Glutamatergic neuron (in vitro differentiated cells): Measurements from ENCODE around the gene TMEM256. TPM values are rescaled to one million over a fixed set of nuclear protein-coding genes. Genes with fewer than 3 reads are reported as not detected.
"Not testable (repeated sequence)": the region's sequence is repeated elsewhere in the genome, so short reads cannot be mapped to it uniquely, and the experiment has no call there.

Experiments
- DNase-seq: peaks from one replicate; pipeline ENCODE4 v3.0.0; 2022
- H3K27ac Mint-ChIP-seq: one replicate; pipeline ENCODE4 v1.8.0; 2020; ENCODE audit warnings: mild to moderate bottlenecking, mixed read lengths, inconsistent platforms; ENCODE audit not compliant: unreplicated experiment
- H3K27me3 Mint-ChIP-seq: one replicate; pipeline ENCODE4 v1.8.0; 2020; ENCODE audit warnings: mild to moderate bottlenecking, moderate library complexity, mixed read lengths, inconsistent platforms; ENCODE audit not compliant: unreplicated experiment
- H3K36me3 Mint-ChIP-seq: one replicate; pipeline ENCODE4 v1.8.0; 2020; ENCODE audit warnings: mild to moderate bottlenecking, mixed read lengths, inconsistent platforms; ENCODE audit not compliant: unreplicated experiment
- H3K4me1 Mint-ChIP-seq: one replicate; pipeline ENCODE4 v1.8.0; 2020; ENCODE audit warnings: mild to moderate bottlenecking, low read depth, mixed read lengths, inconsistent platforms; ENCODE audit not compliant: unreplicated experiment
- H3K4me3 Mint-ChIP-seq: one replicate; pipeline ENCODE4 v1.8.0; 2020; ENCODE audit warnings: mild to moderate bottlenecking, mixed read lengths, inconsistent platforms; ENCODE audit not compliant: unreplicated experiment
- H3K9me3 Mint-ChIP-seq: one replicate; pipeline ENCODE4 v1.8.0; 2020; ENCODE audit warnings: mild to moderate bottlenecking, moderate library complexity, mixed read lengths, inconsistent platforms; ENCODE audit not compliant: unreplicated experiment
- total RNA-seq: library from RNA; stranded (reverse); fragmentation: NEBNext Ultra II Directional; extraction: Animal tissue kit (Norgen Biotek cat#: 25700); gene quantifications from one replicate; pipeline ENCODE4 v1.2.1, GENCODE V29; 2021; ENCODE audit not compliant: unreplicated experiment
- TF ChIP-seq, protein P1 (sequence below): fragments of 200-600 bp; sonication (generic); IDR thresholded peaks from one replicate; pipeline ENCODE4 v1.5.0; 2021; ENCODE audit not compliant: partially characterized antibody, unreplicated experiment

The TMEM256 gene
- total RNA-seq, 1 donor from 2014 or later: 51.6 TPM

DNA sequence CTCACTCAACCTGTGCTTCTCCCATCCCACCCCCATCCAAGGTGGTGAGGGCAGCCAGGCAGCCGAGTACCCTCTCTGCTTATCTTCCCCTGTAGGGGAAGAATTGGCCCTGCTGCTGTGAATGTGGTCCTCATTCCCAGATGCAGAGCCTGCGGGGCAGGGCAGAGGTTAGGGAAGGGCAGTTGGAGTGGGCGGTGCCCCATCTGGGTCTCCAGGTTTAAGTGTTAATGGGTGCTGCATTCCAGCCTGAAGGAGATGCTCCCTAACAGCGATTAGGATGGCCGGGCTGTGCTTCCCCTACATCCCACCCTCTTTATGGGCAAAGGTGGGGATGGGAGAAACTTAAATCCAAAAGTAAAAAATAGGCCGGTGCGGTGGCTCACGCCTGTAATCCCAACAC is 36.8 kb downstream of the TMEM256 start:
- DNase-seq: no peak
- TF ChIP-seq, protein P1, sequence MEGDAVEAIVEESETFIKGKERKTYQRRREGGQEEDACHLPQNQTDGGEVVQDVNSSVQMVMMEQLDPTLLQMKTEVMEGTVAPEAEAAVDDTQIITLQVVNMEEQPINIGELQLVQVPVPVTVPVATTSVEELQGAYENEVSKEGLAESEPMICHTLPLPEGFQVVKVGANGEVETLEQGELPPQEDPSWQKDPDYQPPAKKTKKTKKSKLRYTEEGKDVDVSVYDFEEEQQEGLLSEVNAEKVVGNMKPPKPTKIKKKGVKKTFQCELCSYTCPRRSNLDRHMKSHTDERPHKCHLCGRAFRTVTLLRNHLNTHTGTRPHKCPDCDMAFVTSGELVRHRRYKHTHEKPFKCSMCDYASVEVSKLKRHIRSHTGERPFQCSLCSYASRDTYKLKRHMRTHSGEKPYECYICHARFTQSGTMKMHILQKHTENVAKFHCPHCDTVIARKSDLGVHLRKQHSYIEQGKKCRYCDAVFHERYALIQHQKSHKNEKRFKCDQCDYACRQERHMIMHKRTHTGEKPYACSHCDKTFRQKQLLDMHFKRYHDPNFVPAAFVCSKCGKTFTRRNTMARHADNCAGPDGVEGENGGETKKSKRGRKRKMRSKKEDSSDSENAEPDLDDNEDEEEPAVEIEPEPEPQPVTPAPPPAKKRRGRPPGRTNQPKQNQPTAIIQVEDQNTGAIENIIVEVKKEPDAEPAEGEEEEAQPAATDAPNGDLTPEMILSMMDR: no peak
- Mint-ChIP-seq H3K4me3 (no peak overlapping the region), H3K9me3 (peaks cover 3% of the 10 kb centered on the region), H3K4me1 (no peaks in the 10 kb centered on the region), H3K27ac (no peak overlapping the region), H3K27me3 (peaks cover 1% of the 10 kb centered on the region), H3K36me3 (peaks cover 3% of the 10 kb centered on the region)

DNA sequence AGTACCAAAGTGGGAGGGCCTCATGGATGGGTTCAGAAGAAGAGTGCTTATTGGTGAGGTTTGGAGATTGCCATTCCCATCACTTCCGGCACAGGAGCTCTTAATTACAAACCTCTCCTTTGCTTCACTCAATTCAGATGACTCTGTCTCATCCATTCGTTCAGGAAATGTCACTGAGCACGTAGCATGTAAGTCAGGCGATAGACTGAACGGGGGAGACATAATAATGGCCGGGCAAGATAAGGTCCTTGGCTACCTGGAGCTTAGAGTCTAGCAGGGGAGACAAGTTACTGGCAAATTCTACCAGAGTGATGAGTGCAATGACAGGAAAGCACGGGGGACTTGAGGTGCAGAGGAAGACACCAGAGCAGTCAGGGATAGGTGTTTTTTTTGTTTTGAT is 37.9 kb downstream of the TMEM256 start:
- H3K27ac Mint-ChIP-seq, H3K4me1 Mint-ChIP-seq, H3K4me3 Mint-ChIP-seq, H3K36me3 Mint-ChIP-seq, DNase-seq, H3K9me3 Mint-ChIP-seq, H3K27me3 Mint-ChIP-seq: not testable (repeated sequence)

GRCh38 chr17:7363311-7363710 is 40.6 kb downstream of the TMEM256 start:
- Mint-ChIP-seq H3K4me1 (no peaks in the 10 kb centered on the region), H3K36me3 (peaks cover 3% of the 10 kb centered on the region), H3K27ac (no peak overlapping the region), H3K4me3 (no peak overlapping the region), H3K27me3 (no peaks in the 10 kb centered on the region), H3K9me3 (peaks cover 3% of the 10 kb centered on the region)
- no peak for DNase-seq
- TF ChIP-seq, protein P1: no peak

DNA sequence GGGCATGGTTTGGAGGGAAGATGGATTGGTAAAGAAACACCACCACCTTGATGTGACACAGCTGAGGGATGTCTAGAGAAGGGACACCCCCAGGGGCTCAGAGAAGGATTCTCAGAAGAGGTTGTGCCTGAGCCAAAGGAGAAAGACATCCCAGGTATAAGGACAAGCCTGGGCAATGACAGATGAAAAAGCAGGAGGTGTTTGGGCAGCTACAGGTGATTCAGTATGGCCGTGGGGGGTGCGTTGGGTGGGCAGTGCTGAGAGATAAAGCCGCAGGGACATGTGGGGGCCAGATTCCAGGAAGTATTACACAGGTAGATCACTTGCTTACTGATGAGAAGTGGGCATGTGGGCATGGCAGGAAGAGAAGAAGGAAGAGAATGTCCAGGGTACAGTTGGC is 42.0 kb downstream of the TMEM256 start:
- TF ChIP-seq, protein P1: no peak
- Mint-ChIP-seq H3K27me3 (peaks cover 3% of the 10 kb centered on the region), H3K4me3 (no peak overlapping the region), H3K27ac (no peak overlapping the region), H3K9me3 (peaks cover 3% of the 10 kb centered on the region), H3K36me3 (peaks cover 3% of the 10 kb centered on the region), H3K4me1 (no peaks in the 10 kb centered on the region)
- no peak for DNase-seq

- no peak for DNase-seq
- Mint-ChIP-seq H3K4me1 (peaks cover 4% of the 10 kb centered on the region), H3K36me3 (no peaks in the 10 kb centered on the region), H3K9me3 (peaks cover 5% of the 10 kb centered on the region), H3K27ac (no peak overlapping the region), H3K4me3 (no peak overlapping the region), H3K27me3 (peaks cover 6% of the 10 kb centered on the region)
- TF ChIP-seq, protein P1: no peak
Measured at GRCh38 chr17:7357381-7357780, 46.5 kb downstream of the TMEM256 start.

- Mint-ChIP-seq H3K36me3 (no peaks in the 10 kb centered on the region), H3K27me3 (peaks cover 8% of the 10 kb centered on the region), H3K9me3 (peaks cover 6% of the 10 kb centered on the region), H3K4me1 (peaks cover 4% of the 10 kb centered on the region), H3K4me3 (no peak overlapping the region), H3K27ac (no peak overlapping the region)
- TF ChIP-seq, protein P1: no peak
- DNase-seq: no peak
Measured at GRCh38 chr17:7356756-7357155, 47.1 kb downstream of the TMEM256 start.
